Thoracic aorta (tissue), 2 donors: ENCODE results near the gene RPGR. TPM values are rescaled to one million over a fixed set of nuclear protein-coding genes. Genes with fewer than 3 reads are reported as not detected.

ENCODE experiments used
- ATAC-seq: fragments of 150-250 bp; one replicate; pipeline ENCODE4 v1.8.0; 2017; ENCODE audit warnings: low read depth; ENCODE audit not compliant: insufficient number of reproducible peaks, low FRiP score
- DNase-seq: peaks from one replicate; pipeline ENCODE4 v3.0.0-alpha.2; 2020; ENCODE audit warnings: low spot score
- H3K27ac ChIP-seq, 2 donors: fragments of 200-600 bp; sonication (generic); 1 replicate in 1 of 2; 2 replicates in 1 of 2; pipeline ENCODE4 v1.5.1; 2016; ENCODE audit warnings: mild to moderate bottlenecking in 2 of 2, moderate library complexity in 2 of 2
- H3K27me3 ChIP-seq: fragments of 200-600 bp; sonication (generic); replicated peaks from 2 replicates; pipeline ENCODE4 v1.6.0; 2016; ENCODE audit warnings: mild to moderate bottlenecking; ENCODE audit not compliant: insufficient read depth
- H3K36me3 ChIP-seq: fragments of 200-600 bp; sonication (generic); one replicate; pipeline ENCODE4 v1.5.1; 2016
- H3K4me1 ChIP-seq, 2 donors: fragments of 200-600 bp; sonication (generic); 1 replicate in 1 of 2; 2 replicates in 1 of 2; pipeline versions ENCODE4 v1.5.1 to v1.6.0; 2016; ENCODE audit warnings: low read depth in 2 of 2, mild to moderate bottlenecking in 1 of 2; ENCODE audit not compliant: control insufficient read depth in 1 of 2
- H3K4me3 ChIP-seq: fragments of 200-600 bp; sonication (generic); 2 replicates; pipeline ENCODE4 v1.5.1; 2016; ENCODE audit warnings: mild to moderate bottlenecking
- H3K9me3 ChIP-seq: fragments of 200-600 bp; sonication (generic); 2 replicates; pipeline ENCODE4 v1.5.1; 2016
- total RNA-seq, 2 donors: library from RNA; depleted of rRNA; stranded (reverse); fragments of >200 nt; gene quantifications; one replicate each; pipeline versions ENCODE4 v1.1.0 to v1.2.3, GENCODE V29; 2016
- TF ChIP-seq, protein P1 (sequence below): fragments of 200-600 bp; sonication (generic); IDR thresholded peaks from one replicate; pipeline ENCODE4 v1.5.1; 2019; ENCODE audit warnings: antibody characterized with exemption

Gene RPGR
- total RNA-seq, 2 donors from 2014 or later, result 12.6 to 37.2 TPM

GRCh38 chrX:38256019-38256418 is 71.3 kb downstream of the RPGR start:
- H3K27me3 ChIP-seq, result no peaks in the 10 kb centered on the region
- no peak overlapping the region for H3K4me3 ChIP-seq
- H3K9me3 ChIP-seq, result no peaks in the 10 kb centered on the region
- no peak overlapping the region for H3K27ac ChIP-seq
- H3K36me3 ChIP-seq, result no peaks in the 10 kb centered on the region
- ATAC-seq (no peak), DNase-seq (no peak)
- TF ChIP-seq, protein P1, sequence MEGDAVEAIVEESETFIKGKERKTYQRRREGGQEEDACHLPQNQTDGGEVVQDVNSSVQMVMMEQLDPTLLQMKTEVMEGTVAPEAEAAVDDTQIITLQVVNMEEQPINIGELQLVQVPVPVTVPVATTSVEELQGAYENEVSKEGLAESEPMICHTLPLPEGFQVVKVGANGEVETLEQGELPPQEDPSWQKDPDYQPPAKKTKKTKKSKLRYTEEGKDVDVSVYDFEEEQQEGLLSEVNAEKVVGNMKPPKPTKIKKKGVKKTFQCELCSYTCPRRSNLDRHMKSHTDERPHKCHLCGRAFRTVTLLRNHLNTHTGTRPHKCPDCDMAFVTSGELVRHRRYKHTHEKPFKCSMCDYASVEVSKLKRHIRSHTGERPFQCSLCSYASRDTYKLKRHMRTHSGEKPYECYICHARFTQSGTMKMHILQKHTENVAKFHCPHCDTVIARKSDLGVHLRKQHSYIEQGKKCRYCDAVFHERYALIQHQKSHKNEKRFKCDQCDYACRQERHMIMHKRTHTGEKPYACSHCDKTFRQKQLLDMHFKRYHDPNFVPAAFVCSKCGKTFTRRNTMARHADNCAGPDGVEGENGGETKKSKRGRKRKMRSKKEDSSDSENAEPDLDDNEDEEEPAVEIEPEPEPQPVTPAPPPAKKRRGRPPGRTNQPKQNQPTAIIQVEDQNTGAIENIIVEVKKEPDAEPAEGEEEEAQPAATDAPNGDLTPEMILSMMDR, result no peak
- no peaks in the 10 kb centered on the region for H3K4me1 ChIP-seq

DNA sequence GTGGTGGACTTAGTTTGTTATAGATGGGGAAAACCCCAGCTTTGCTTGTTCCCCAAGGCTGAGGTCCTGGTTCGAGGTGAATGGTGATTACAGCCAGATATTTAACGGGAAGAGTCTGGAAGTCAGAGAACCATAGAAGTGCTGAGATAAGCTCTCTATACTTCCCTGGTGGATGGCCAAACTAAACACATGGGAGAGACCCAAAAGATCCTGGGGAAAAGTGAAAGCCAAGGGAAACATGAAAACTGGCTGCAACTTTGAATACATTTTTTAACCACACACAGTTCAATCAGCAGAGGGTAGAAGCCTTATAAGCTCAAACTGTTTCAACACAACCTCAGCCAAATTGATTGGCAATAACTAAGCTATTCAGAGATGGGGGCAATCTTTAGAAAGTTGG is 77.3 kb downstream of the RPGR start:
- Histone ChIP-seq H3K4me3 (no peak overlapping the region), H3K36me3 (no peaks in the 10 kb centered on the region), H3K27me3 (no peaks in the 10 kb centered on the region), H3K4me1 (no peaks in the 10 kb centered on the region), H3K27ac (no peak overlapping the region), H3K9me3 (no peaks in the 10 kb centered on the region)
- DNase-seq (no peak), ATAC-seq (no peak)
- TF ChIP-seq, protein P1, result no peak

DNA sequence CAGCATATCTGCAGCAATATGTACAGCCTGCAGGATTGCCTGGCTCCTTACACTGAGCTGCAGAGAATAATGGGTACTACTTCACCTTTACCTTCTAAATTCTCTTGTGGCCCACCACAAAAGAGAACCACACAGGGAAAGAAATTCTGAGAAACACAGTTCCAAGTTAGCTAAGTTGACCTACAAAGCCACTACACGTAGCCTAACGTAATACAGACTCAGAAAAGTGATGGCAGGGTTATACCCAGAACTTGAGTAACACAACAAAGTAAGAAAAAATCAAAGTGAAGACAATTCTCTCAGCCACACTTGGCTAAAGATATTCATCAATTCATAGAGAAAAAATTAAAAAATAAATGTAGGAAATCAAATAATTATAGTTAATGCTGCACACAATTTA is 80.3 kb downstream of the RPGR start:
- TF ChIP-seq, protein P1, result no peak
- ATAC-seq (no peak), DNase-seq (no peak)
- no peaks in the 10 kb centered on the region for H3K9me3 ChIP-seq
- H3K27me3 ChIP-seq, result no peaks in the 10 kb centered on the region
- H3K36me3 ChIP-seq, result no peaks in the 10 kb centered on the region
- no peak overlapping the region for H3K27ac ChIP-seq
- no peak overlapping the region for H3K4me3 ChIP-seq
- no peaks in the 10 kb centered on the region for H3K4me1 ChIP-seq

DNA sequence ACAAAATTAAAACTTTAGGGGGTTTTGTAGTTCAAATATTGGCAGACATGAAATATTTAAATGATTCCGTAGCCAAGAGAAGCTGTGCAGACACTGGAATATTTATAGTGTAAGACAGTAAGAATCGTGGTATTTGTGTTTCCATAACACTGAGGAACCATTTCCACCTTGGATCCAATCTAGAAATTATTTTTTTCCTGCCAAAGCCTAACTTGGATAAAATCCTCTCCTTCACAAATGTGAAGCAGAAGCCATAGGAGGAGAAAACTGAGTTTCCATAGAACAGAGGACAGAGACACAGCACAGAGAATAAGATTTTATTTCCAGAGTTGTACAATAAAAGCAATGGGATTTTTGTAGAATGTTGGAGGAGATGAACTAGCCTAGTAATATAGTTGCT is 86.8 kb downstream of the RPGR start:
- ATAC-seq, result no peak
- Histone ChIP-seq H3K27ac (no peak overlapping the region), H3K36me3 (no peaks in the 10 kb centered on the region), H3K4me3 (no peak overlapping the region), H3K9me3 (no peaks in the 10 kb centered on the region), H3K27me3 (no peaks in the 10 kb centered on the region), H3K4me1 (no peaks in the 10 kb centered on the region)
- TF ChIP-seq, protein P1, result no peak
- DNase-seq, result no peak

DNA sequence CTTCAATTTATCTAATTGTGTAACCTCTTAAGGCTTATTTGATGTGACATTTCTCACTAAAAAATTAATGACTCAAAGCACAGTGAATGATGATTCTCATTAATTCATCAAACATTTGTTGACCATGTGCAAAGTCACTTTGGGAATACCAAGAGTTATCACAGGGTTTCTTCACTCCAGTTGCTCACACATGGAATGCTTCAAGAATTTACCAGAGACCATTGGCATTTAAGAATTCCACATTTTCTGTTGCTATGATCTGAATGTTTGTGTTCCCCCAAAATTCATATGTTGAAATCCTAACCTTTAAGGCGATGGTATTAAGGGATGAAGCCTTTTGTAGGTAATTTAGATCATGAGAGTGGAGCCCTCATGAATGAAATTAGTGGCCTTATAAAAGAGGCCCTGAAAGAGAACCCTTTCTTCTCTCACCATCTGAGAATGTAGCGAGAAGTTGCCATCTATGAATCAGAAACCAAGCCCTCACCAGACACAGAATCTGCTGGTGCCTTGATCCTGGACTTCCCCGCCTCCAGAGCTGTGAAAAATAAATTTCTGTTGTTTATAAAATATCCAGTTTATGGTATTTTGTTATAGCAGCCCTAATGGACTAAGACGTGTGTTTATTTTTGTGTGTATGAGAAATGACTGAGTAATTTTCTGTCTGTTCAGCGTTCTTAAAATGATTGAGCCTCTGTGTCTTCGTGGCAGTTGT is 90.3 kb downstream of the RPGR start:
- H3K4me1 ChIP-seq, result peaks cover 0 to 17% of the 10 kb centered on the region in 2 donors
- TF ChIP-seq, protein P1, result no peak
- no peak overlapping the region for H3K4me3 ChIP-seq
- no peaks in the 10 kb centered on the region for H3K36me3 ChIP-seq
- ATAC-seq (no peak), DNase-seq (no peak)
- H3K27me3 ChIP-seq, result no peaks in the 10 kb centered on the region
- no peak overlapping the region for H3K27ac ChIP-seq
- H3K9me3 ChIP-seq, result no peaks in the 10 kb centered on the region
